Nephron progenitor cell (in vitro differentiated cells): Measurements from ENCODE around the gene NDFIP1.

Experiments
- DNase-seq: peaks from one replicate; pipeline ENCODE4 v3.0.0; 2021
- H3K27ac Mint-ChIP-seq: 2 replicates; pipeline ENCODE4 v1.8.0; 2021; ENCODE audit warnings: mild to moderate bottlenecking, moderate library complexity, mixed read lengths
- H3K27me3 Mint-ChIP-seq: 2 replicates; pipeline ENCODE4 v1.8.0; 2021; ENCODE audit warnings: mild to moderate bottlenecking, low read depth, mixed read lengths; ENCODE audit not compliant: poor library complexity
- H3K36me3 Mint-ChIP-seq: 2 replicates; pipeline ENCODE4 v1.8.0; 2021; ENCODE audit warnings: low read depth, mixed read lengths
- H3K4me1 Mint-ChIP-seq: 2 replicates; pipeline ENCODE4 v1.8.0; 2021; ENCODE audit warnings: mixed read lengths
- H3K4me3 Mint-ChIP-seq: 2 replicates; pipeline ENCODE4 v1.8.0; 2021; ENCODE audit warnings: mild to moderate bottlenecking, moderate library complexity, mixed read lengths
- H3K9me3 Mint-ChIP-seq: 2 replicates; pipeline ENCODE4 v1.8.0; 2021; ENCODE audit warnings: mild to moderate bottlenecking, moderate library complexity, mixed read lengths
- TF ChIP-seq, protein P1 (sequence below): fragments of 200-600 bp; sonication (generic); IDR thresholded peaks from 2 replicates; pipeline ENCODE4 v1.5.0; 2021; ENCODE audit warnings: antibody characterized with exemption

The NDFIP1 gene

DNA sequence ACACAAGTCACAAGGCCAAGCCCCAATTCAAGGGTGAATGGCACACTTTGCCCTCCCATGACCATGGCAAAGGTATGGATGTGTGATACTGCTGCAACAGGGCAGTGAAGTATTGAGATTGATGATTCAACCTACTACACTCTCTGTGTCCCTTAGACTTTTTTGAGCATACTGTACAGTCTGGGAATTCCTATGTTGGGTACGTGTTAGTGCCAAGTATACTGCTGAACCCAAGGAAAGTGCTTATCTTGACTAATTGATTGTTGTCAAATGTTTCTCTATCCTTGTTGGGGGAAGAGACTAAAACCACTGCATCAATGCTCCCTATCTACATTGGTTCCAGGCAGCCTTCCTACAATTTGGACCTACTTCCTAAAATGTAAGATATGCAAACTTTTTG is 93.7 kb downstream of the NDFIP1 start:
- Mint-ChIP-seq H3K27me3 (no peaks in the 10 kb centered on the region), H3K4me3 (no peak overlapping the region), H3K9me3 (no peaks in the 10 kb centered on the region), H3K36me3 (no peaks in the 10 kb centered on the region), H3K4me1 (peaks cover 23% of the 10 kb centered on the region), H3K27ac (no peak overlapping the region)
- TF ChIP-seq, protein P1, sequence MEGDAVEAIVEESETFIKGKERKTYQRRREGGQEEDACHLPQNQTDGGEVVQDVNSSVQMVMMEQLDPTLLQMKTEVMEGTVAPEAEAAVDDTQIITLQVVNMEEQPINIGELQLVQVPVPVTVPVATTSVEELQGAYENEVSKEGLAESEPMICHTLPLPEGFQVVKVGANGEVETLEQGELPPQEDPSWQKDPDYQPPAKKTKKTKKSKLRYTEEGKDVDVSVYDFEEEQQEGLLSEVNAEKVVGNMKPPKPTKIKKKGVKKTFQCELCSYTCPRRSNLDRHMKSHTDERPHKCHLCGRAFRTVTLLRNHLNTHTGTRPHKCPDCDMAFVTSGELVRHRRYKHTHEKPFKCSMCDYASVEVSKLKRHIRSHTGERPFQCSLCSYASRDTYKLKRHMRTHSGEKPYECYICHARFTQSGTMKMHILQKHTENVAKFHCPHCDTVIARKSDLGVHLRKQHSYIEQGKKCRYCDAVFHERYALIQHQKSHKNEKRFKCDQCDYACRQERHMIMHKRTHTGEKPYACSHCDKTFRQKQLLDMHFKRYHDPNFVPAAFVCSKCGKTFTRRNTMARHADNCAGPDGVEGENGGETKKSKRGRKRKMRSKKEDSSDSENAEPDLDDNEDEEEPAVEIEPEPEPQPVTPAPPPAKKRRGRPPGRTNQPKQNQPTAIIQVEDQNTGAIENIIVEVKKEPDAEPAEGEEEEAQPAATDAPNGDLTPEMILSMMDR = no peak
- DNase-seq = no peak
